NCI-H1417 (cell line): Measurements from ENCODE around the gene SMR3A.

Experiments used
- DNase-seq, 3 experiments: peaks; one replicate each; lab custom pipeline; 2025; lab: John Stamatoyannopoulos, UW

Gene SMR3A

DNA sequence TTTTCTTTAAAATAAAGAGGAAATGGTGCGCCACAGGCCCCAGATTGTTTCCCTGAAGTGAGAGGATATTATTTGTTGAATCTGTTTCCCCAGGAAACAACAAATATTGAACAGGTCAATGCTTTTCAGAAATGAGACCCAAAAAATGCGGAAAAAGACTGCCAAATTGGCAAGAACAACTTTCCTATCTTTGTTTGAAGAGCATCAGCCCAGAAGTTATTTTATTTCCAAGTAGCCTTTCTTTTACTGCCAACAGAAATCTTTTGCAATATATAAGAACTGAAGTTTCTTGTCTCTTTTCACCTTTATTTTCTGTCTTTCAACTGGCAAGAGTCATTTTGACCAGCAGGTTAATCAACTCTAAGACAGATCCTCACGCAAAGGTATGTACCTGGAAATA lies at the start of gene SMR3A:
SMR3A (plus strand) TSS at position 301 of the 400 bp plus-strand sequence. CDS start 1,356 bp downstream, outside the sequence.
- no peak for DNase-seq

GRCh38 chr4:70313736-70314135 lies 46.8 kb upstream of the SMR3A start:
- DNase-seq, result peak in 1 of 3 experiments; percentile 21

GRCh38 chr4:70315928-70316327 lies 44.6 kb upstream of the SMR3A start:
- no peak for DNase-seq

DNA sequence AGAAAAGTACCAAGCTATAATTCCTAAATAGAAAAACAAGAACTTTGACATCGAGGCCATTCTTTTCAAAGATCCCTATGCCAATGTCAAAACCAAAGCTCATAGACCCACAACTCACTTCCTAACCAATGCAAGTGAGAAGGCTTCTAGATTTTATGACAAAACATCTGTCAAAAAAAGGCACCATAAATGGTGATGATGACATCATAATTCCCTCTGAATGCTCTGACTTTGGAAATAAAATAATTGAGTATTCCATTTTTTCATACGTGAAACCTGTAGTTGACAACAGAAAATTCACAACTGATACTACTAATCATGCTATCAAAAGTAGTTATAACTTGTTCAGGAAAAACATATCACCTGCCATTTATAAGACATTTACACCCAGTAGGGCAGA lies 34.5 kb upstream of the SMR3A start:
- DNase-seq, result no peak

DNA sequence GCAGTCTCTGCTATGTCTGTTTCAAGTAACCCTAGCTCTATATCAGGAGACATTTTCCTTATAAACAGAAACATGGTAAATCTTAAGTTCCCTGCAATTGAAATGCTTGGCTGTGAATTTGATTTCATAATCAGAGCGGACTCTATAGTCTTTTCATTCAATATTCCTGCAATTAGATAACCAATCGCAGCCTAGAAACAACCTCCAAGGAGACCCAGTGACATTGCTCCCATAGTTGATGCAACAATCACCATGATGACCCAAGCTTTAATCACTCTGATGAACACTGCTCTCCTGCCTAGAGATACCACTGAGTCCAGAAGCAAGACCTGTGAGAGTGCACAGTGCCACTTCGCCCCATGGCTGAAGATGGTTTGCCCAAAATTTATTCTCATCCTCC lies 25.9 kb upstream of the SMR3A start, which contains the start of gene CABS1:
CABS1 (plus strand) TSS at position 301 of the 400 bp plus-strand sequence; CDS start at position 360, 59 bp downstream.
- DNase-seq, result no peak

- DNase-seq, result no peak
Observed at GRCh38 chr4:70336043-70336442, 24.5 kb upstream of the SMR3A start.

- no peak for DNase-seq
Observed at GRCh38 chr4:70337886-70338420, 22.6 kb upstream of the SMR3A start.

- DNase-seq, result no peak
Observed at GRCh38 chr4:70356185-70356584, 4.4 kb upstream of the SMR3A start.

DNA sequence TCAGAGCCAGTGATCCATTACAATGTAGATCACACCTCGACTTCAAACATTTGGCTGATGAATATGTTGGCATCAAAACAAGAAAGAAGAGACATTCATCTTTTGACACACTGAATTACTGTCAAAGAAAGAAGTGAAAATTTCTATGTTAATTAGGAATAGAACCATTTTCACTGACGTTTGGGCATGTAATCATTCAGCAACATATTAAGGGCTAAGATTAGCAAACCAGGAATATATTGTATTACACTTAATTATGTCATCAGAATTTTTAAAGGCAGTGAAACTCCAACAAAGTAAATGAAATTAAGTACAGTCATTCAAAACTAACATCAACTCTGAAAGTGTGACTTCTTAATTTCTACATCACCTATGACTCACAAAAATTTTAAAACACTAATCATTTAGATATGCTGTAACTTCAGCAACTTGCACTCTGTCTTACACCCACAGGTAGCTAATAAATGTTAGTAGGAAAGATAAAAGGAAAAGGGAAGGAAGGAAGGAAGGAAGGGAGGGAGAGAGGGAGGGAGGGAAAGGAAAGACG lies 1.4 kb upstream of the SMR3A start:
- DNase-seq, result no peak

GRCh38 chr4:70364002-70364401 lies 3.4 kb downstream of the SMR3A start:
- no peak for DNase-seq

- peak in 2 of 3 experiments; percentile 52 to 84 for DNase-seq
Observed at GRCh38 chr4:70365479-70365878, 4.9 kb downstream of the SMR3A start.

GRCh38 chr4:70367813-70368212 lies 7.3 kb downstream of the SMR3A start:
- no peak for DNase-seq

DNA sequence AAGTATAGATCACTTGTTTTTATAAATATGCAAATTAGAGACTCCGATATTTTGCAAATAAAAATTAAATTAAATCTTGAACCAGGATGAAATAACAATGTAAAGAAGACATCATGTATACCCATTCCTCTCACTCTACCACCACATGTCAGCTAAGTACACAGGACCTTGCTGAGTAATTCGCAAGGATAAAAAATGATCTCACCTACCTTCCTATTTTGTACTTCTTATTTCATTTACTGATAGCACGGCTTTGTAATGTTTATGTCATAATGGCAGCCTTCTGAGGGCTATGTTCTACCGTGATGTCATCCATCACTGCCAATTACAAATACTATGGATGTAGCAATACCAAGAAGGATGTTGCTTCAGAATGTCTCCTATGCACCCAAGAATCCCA lies 11.4 kb downstream of the SMR3A start:
- DNase-seq, result no peak

DNA sequence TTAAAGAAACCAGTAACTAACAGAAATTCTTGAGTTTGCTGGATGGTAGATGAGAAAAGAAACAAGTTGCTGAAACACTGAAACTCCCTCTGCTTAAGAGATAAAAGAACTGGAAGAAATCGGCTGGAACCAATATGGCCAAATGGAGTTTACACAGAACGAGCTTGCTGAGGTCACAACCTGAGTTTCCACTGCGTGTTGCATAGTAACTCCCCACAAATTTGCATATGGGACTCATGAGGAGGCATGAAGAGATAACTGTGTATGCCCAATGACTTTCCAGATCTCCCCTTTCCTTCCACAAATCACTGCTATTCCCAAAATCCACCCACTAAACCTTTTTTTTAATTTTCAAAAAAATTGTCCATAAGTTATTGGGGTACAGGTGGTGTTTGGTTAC lies 12.2 kb downstream of the SMR3A start:
- DNase-seq, result no peak

DNA sequence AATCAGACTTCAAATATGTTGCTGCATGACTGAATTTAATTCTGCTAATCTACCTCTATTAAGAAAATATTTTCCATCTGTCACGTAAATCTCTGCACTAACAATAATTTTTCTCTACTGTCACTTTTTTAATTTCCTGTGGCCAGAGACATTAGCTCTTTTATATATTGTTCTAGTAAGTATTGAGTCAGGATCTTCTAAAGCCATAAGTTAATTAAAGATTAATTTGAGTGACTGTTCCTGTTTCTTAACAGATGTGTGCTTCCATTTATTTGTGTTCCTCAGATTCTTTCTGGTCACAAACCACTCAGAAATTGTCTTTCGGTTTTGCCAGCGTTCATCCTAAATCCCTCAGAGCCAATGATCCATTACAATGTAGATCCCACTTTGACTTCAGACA lies 20.0 kb downstream of the SMR3A start:
- no peak for DNase-seq

DNA sequence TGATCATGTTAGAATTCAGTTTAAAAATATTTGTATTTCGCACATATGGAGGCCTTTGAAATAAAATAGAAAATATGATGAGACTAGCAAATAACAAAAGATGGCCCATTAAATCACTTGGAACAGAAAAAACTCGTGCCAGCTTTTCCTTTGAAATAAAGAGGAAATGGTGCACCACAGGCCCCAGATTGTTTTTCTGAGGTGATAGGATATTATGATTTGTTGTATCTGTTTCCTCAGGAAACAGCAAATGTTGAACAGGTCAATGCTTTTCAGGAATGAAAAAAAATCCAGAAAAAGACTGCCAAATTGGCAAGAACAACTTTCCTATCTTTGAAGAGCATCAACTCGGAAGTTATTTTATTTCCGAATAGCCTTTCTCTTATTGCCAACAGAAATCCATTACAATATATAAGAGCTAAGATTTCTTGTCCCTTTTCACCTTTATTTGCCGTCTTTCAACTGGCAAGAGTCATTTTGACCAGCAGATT lies 22.2 kb downstream of the SMR3A start, which contains the start of gene SMR3B:
SMR3B (plus strand) TSS at position 441 of the 491 bp plus-strand sequence. CDS start 1,380 bp downstream, outside the sequence.
- DNase-seq, result no peak

GRCh38 chr4:70392057-70392776 lies 31.7 kb downstream of the SMR3A start:
- no peak for DNase-seq

DNA sequence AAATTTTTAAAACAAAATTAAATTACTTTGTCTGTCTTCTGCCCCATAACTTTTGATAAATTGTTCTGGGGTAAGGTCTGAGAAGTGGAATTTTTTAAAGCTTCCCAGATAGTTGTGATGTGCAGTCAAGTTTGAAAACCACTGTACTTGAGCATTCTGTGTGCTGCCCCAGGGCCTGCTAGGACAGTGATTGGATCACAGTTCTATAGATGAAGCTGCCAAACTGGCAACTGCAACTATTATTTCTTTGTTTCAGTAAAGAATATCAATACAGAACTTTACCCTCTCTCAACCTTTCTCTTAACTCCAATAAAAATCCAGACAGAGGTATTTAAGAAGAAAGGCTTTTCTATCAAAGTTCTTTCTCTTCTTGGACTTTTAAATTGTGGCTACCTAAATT lies 37.0 kb downstream of the SMR3A start, which contains the start of gene OPRPN:
OPRPN (plus strand) TSS at position 361 of the 400 bp plus-strand sequence. CDS start 1,346 bp downstream, outside the sequence.
- no peak for DNase-seq

DNA sequence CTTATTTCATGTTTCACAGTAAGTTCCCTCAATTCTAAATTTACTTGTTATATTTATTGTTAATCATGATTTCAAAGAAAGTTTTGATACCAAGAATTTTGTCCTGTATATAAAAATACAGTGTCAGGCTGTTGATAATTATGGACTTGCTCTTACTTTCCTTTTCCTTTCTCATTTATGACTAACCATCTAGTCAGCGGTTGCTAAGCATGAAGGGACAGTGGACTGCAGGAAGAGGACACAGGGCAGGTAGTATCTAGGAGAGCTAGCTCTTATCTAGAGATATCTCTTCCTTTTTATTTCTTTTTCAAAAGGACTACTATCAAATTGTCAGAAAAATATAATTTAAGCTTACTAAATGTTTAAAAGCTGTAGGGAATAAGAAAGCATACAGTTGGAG lies 38.8 kb downstream of the SMR3A start:
- no peak for DNase-seq

- no peak for DNase-seq
Observed at GRCh38 chr4:70402762-70403161, 42.2 kb downstream of the SMR3A start.

- no peak for DNase-seq
Observed at GRCh38 chr4:70405765-70406164, 45.2 kb downstream of the SMR3A start.
